SJSA1 (cell line): Measurements from ENCODE around the gene DIABLO. TPM values are rescaled to one million over a fixed set of nuclear protein-coding genes. Genes with fewer than 3 reads are reported as not detected.

Experiments used
- DNase-seq, 2 experiments: peaks; one replicate each; pipeline ENCODE4 v3.0.0-alpha.2; 2015 to 2020; ENCODE audit warnings: low spot score in 2 of 2, low read depth in 1 of 2
- H3K27ac ChIP-seq: fragments of 250-450 bp; sonication (Bioruptor Pico); 2 replicates; pipeline ENCODE4 v1.5.1; 2020; ENCODE audit warnings: mild to moderate bottlenecking, moderate library complexity
- H3K27me3 ChIP-seq: fragments of 250-450 bp; sonication (Bioruptor Pico); replicated peaks from 2 replicates; pipeline ENCODE4 v1.5.1; 2020; ENCODE audit warnings: mild to moderate bottlenecking, moderate library complexity
- H3K36me3 ChIP-seq: fragments of 250-450 bp; sonication (Bioruptor Pico); 2 replicates; pipeline ENCODE4 v1.5.1; 2020; ENCODE audit warnings: mild to moderate bottlenecking
- H3K4me1 ChIP-seq: fragments of 250-450 bp; sonication (Bioruptor Pico); replicated peaks from 2 replicates; pipeline ENCODE4 v1.6.1; 2021; ENCODE audit warnings: mild to moderate bottlenecking
- H3K4me3 ChIP-seq: fragments of 250-450 bp; sonication (Bioruptor Pico); 2 replicates; pipeline ENCODE4 v1.5.1; 2020; ENCODE audit warnings: mild to moderate bottlenecking
- H3K9me3 ChIP-seq: fragments of 250-450 bp; sonication (Bioruptor Pico); replicated peaks from 2 replicates; pipeline ENCODE4 v1.5.1; 2020; ENCODE audit warnings: mild to moderate bottlenecking
- total RNA-seq: library from RNA; depleted of rRNA; stranded (reverse); fragments of >200 nt; shearing (Covaris generic); gene quantifications from 2 replicates; pipeline ENCODE4 v1.2.3, GENCODE V29; 2014; rRNA removed

The DIABLO gene
- total RNA-seq, 1 experiment from 2014 or later: 66.6 TPM

GRCh38 chr12:122168492-122168891 lies 57.4 kb downstream of the DIABLO start:
- no peak overlapping the region for H3K27ac ChIP-seq
- no peaks in the 10 kb centered on the region for H3K27me3 ChIP-seq
- no peaks in the 10 kb centered on the region for H3K4me1 ChIP-seq
- DNase-seq: no peak
- H3K9me3 ChIP-seq: no peaks in the 10 kb centered on the region
- H3K4me3 ChIP-seq: no peak overlapping the region
- H3K36me3 ChIP-seq: no peaks in the 10 kb centered on the region

GRCh38 chr12:122167356-122167925 lies 58.4 kb downstream of the DIABLO start:
- no peak overlapping the region for H3K27ac ChIP-seq
- no peak for DNase-seq
- H3K36me3 ChIP-seq: no peaks in the 10 kb centered on the region
- H3K9me3 ChIP-seq: no peaks in the 10 kb centered on the region
- no peaks in the 10 kb centered on the region for H3K27me3 ChIP-seq
- no peaks in the 10 kb centered on the region for H3K4me1 ChIP-seq
- H3K4me3 ChIP-seq: no peak overlapping the region

- Histone ChIP-seq H3K4me1 (no peaks in the 10 kb centered on the region), H3K27me3 (no peaks in the 10 kb centered on the region), H3K36me3 (no peaks in the 10 kb centered on the region), H3K9me3 (no peaks in the 10 kb centered on the region), H3K27ac (no peak overlapping the region), H3K4me3 (no peak overlapping the region)
- DNase-seq: no peak
Observed at GRCh38 chr12:122166422-122167349, 59.2 kb downstream of the DIABLO start.

- Histone ChIP-seq H3K27me3 (no peaks in the 10 kb centered on the region), H3K27ac (no peak overlapping the region), H3K4me3 (no peak overlapping the region), H3K36me3 (no peaks in the 10 kb centered on the region), H3K9me3 (no peaks in the 10 kb centered on the region), H3K4me1 (no peaks in the 10 kb centered on the region)
- no peak for DNase-seq
Observed at GRCh38 chr12:122162976-122163375, 62.9 kb downstream of the DIABLO start.

GRCh38 chr12:122161682-122162081 lies 64.2 kb downstream of the DIABLO start:
- Histone ChIP-seq H3K4me1 (no peaks in the 10 kb centered on the region), H3K27me3 (no peaks in the 10 kb centered on the region), H3K36me3 (no peaks in the 10 kb centered on the region), H3K9me3 (no peaks in the 10 kb centered on the region), H3K27ac (no peak overlapping the region), H3K4me3 (no peak overlapping the region)
- DNase-seq: no peak

- no peak overlapping the region for H3K27ac ChIP-seq
- H3K27me3 ChIP-seq: no peaks in the 10 kb centered on the region
- no peak for DNase-seq
- H3K4me3 ChIP-seq: no peak overlapping the region
- no peaks in the 10 kb centered on the region for H3K36me3 ChIP-seq
- no peaks in the 10 kb centered on the region for H3K9me3 ChIP-seq
- H3K4me1 ChIP-seq: no peaks in the 10 kb centered on the region
Observed at GRCh38 chr12:122160761-122161160, 65.1 kb downstream of the DIABLO start.

GRCh38 chr12:122159882-122160281 lies 66.0 kb downstream of the DIABLO start:
- Histone ChIP-seq H3K4me1 (no peaks in the 10 kb centered on the region), H3K36me3 (no peaks in the 10 kb centered on the region), H3K4me3 (no peak overlapping the region), H3K27ac (no peak overlapping the region), H3K27me3 (no peaks in the 10 kb centered on the region), H3K9me3 (no peaks in the 10 kb centered on the region)
- DNase-seq: no peak

- Histone ChIP-seq H3K27ac (no peak overlapping the region), H3K36me3 (no peaks in the 10 kb centered on the region), H3K27me3 (no peaks in the 10 kb centered on the region), H3K4me1 (no peaks in the 10 kb centered on the region), H3K4me3 (no peak overlapping the region), H3K9me3 (no peaks in the 10 kb centered on the region)
- no peak for DNase-seq
Observed at GRCh38 chr12:122158700-122159285, 67.1 kb downstream of the DIABLO start.

Other genes with a start within 250 kb of the DIABLO start
- gene BCL7A, start 204.2 kb downstream of the DIABLO start, total RNA-seq: 1.5 and 6.4 TPM in 2 replicates
- gene MLXIP, start 147.3 kb downstream of the DIABLO start, total RNA-seq: 11.1 and 13.5 TPM in 2 replicates
- not detected in 2 replicates for gene IL31, start 51.8 kb downstream of the DIABLO start, total RNA-seq
- gene LRRC43, start 42.9 kb downstream of the DIABLO start, total RNA-seq: not detected in 2 replicates
- gene B3GNT4, start 22.3 kb downstream of the DIABLO start, total RNA-seq: not detected in 2 replicates
- 13.6 and 14.3 TPM in 2 replicates for gene VPS33A, start 40.4 kb upstream of the DIABLO start, total RNA-seq
- gene CLIP1, start 196.6 kb upstream of the DIABLO start, total RNA-seq: 33.7 and 41.3 TPM in 2 replicates